HFFc6 (cell line): ENCODE measurements around the gene BHLHE41. TPM values are rescaled to one million over a fixed set of nuclear protein-coding genes. Genes with fewer than 3 reads are reported as not detected.

Source experiments
- DNase-seq: peaks from one replicate; pipeline ENCODE4 v3.0.0-alpha.2; 2018
- H3K27ac Mint-ChIP-seq: 2 replicates; pipeline ENCODE4 v1.8.0; 2020; ENCODE audit warnings: mild to moderate bottlenecking, mixed read lengths
- H3K27me3 Mint-ChIP-seq: 2 replicates; pipeline ENCODE4 v1.8.0; 2021; ENCODE audit warnings: mild to moderate bottlenecking, moderate library complexity, mixed read lengths; ENCODE audit not compliant: insufficient read depth
- H3K36me3 Mint-ChIP-seq: 2 replicates; pipeline ENCODE4 v1.8.0; 2021; ENCODE audit warnings: low read depth, mixed read lengths
- H3K4me1 Mint-ChIP-seq: 2 replicates; pipeline ENCODE4 v1.8.0; 2020; ENCODE audit warnings: low read depth, mixed read lengths
- H3K4me3 Mint-ChIP-seq: 2 replicates; pipeline ENCODE4 v1.8.0; 2020; ENCODE audit warnings: mild to moderate bottlenecking, moderate library complexity, mixed read lengths
- H3K9me3 Mint-ChIP-seq: 2 replicates; pipeline ENCODE4 v1.8.0; 2020; ENCODE audit warnings: mild to moderate bottlenecking, mixed read lengths
- total RNA-seq, 6 experiments: library from RNA; stranded (reverse); fragmentation: NEBNext Ultra II Directional; extraction: Animal tissue kit (Norgen Biotek cat#: 25700); gene quantifications; 2 replicates in 1 of 6; 3 replicates in 5 of 6; pipeline ENCODE4 v1.2.3, GENCODE V29; 2021
- TF ChIP-seq, protein P1 (sequence below): fragments of 200-600 bp; sonication (generic); IDR thresholded peaks from 2 replicates; pipeline ENCODE4 v1.5.0; 2021; ENCODE audit warnings: antibody characterized with exemption, mild to moderate bottlenecking

BHLHE41 gene
- total RNA-seq, 6 experiments from 2014 or later: 12.3 to 17.6 (median 13.8) TPM

DNA sequence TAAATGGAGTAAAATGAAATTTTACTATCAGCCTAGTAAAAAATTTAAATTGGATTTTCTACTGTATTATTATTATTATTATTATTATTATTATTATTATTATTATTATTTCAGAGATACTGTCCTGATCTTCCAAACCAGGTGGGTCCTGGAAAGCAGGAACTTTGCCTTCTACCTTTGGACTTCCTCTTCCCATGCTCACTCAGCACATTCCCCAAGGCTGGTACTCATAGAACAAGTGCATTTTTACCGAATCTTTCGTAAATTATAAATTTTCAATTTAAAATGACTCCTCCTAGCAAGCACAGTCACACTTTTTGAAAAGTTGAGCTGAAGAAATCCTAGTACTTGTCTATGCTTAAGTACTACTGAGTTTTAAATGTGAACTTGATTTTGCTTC, 29.7 kb downstream of the BHLHE41 start:
- no peak for DNase-seq
- no peaks in the 10 kb centered on the region for H3K36me3 Mint-ChIP-seq
- TF ChIP-seq, protein P1, sequence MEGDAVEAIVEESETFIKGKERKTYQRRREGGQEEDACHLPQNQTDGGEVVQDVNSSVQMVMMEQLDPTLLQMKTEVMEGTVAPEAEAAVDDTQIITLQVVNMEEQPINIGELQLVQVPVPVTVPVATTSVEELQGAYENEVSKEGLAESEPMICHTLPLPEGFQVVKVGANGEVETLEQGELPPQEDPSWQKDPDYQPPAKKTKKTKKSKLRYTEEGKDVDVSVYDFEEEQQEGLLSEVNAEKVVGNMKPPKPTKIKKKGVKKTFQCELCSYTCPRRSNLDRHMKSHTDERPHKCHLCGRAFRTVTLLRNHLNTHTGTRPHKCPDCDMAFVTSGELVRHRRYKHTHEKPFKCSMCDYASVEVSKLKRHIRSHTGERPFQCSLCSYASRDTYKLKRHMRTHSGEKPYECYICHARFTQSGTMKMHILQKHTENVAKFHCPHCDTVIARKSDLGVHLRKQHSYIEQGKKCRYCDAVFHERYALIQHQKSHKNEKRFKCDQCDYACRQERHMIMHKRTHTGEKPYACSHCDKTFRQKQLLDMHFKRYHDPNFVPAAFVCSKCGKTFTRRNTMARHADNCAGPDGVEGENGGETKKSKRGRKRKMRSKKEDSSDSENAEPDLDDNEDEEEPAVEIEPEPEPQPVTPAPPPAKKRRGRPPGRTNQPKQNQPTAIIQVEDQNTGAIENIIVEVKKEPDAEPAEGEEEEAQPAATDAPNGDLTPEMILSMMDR: no peak
- H3K4me1 Mint-ChIP-seq: peaks cover 36% of the 10 kb centered on the region
- H3K27ac Mint-ChIP-seq: no peak overlapping the region
- H3K4me3 Mint-ChIP-seq: no peak overlapping the region
- peaks cover 2% of the 10 kb centered on the region; the same call in 1 of the 2 replicates for H3K27me3 Mint-ChIP-seq
- H3K9me3 Mint-ChIP-seq: no peaks in the 10 kb centered on the region

DNA sequence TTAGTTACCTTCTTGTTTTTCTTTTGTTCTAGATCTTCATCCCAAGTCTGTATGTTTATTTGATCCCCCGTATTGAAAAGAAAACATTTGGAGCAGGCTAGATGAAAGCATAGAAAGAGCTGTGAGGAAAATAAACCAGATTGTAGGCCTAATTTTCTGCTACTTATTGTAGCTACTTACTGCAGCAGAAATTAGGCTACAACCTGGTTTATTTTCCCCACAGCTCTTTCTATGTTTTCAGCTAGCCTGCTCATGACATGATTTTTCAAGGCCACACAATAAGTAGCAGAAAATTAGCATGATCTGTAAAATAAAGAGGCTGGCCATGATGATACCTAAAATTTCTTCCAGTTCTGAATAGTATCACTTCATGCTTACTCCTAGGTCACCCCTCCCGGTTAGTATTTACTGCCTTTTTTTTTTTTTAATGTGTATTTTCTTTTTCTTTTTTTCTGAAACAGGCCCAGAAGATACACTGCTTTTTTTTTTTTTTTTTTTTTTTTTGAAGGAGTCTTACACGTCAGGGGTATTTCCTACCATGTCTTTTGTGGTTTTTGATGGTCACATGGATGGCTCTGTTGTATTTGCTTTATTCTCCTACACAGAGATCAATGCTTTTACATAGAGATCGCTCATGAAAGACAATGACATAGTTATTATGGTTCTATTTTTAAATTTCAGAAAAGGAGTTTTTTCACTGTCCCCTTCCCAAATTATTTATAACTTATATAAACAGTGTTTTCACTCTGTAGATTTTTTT, 32.3 kb downstream of the BHLHE41 start:
- Mint-ChIP-seq H3K4me3 (no peak overlapping the region), H3K9me3 (no peaks in the 10 kb centered on the region), H3K27me3 (peaks cover 2% of the 10 kb centered on the region; the same call in 1 of the 2 replicates), H3K4me1 (peaks cover 31% of the 10 kb centered on the region), H3K27ac (peak overlapping the region; percentile 45; the same call in 1 of the 2 replicates), H3K36me3 (no peaks in the 10 kb centered on the region)
- TF ChIP-seq, protein P1: no peak
- no peak for DNase-seq

DNA sequence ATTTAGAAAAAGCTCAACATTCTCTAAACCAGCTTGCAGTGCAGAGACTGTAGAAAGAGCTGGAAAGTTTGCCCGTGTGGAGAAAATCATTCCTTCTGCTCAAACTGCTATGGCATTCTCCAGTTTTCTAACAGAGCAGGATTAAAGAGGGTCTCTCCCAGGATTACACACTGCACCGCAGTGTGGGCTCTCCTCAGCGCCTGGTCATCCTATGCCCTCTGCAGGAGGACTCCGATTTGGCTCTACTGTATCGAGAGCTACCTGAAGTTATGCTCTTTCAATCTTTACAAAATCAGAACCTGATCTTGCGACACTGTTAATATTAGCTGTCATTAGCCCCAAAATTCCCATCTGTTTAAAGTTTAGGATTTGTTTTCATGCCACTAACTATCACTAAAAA, 33.0 kb downstream of the BHLHE41 start:
- Mint-ChIP-seq H3K27me3 (peaks cover 2% of the 10 kb centered on the region; the same call in 1 of the 2 replicates), H3K9me3 (no peaks in the 10 kb centered on the region), H3K27ac (no peak overlapping the region), H3K36me3 (no peaks in the 10 kb centered on the region), H3K4me3 (no peak overlapping the region), H3K4me1 (peaks cover 24% of the 10 kb centered on the region)
- DNase-seq: no peak
- TF ChIP-seq, protein P1: peak; percentile 23; the same call in 1 of the 2 replicates

DNA sequence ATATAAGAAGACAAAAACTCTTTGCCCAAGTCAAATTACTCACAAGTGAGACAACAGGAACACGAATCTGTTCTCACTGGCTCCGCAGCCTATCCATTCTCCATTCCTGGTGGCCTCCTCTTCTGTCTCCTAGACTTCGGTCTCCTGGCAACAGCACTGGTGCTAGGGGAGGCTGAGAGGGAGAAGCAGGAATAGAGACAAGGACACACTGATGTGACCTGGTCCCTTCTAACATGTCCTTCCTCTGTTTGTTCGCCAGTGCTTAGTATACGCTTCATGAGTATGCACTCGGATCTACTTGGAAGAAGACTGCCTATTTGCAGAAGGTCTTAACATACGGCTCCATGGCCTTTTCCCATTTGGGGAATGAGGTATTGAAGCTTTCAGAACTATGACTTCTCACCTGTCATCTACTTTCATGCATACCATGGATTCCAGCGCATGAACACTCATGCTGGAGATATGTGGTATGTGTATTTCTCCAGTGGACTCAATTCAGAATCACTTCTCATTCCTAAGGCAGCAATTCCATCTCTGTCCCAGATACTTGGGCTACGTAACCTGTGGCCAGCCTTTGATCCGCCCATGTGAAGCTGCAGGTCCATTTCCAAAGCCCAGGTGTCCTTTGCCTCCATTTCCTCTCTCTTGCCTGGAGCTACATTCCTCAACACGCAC, 33.9 kb downstream of the BHLHE41 start:
- H3K27me3 Mint-ChIP-seq: peaks cover 2% of the 10 kb centered on the region; the same call in 1 of the 2 replicates
- H3K36me3 Mint-ChIP-seq: no peaks in the 10 kb centered on the region
- H3K4me1 Mint-ChIP-seq: peaks cover 20% of the 10 kb centered on the region
- H3K27ac Mint-ChIP-seq: no peak overlapping the region
- no peak overlapping the region for H3K4me3 Mint-ChIP-seq
- H3K9me3 Mint-ChIP-seq: no peaks in the 10 kb centered on the region
- TF ChIP-seq, protein P1: no peak
- no peak for DNase-seq

DNA sequence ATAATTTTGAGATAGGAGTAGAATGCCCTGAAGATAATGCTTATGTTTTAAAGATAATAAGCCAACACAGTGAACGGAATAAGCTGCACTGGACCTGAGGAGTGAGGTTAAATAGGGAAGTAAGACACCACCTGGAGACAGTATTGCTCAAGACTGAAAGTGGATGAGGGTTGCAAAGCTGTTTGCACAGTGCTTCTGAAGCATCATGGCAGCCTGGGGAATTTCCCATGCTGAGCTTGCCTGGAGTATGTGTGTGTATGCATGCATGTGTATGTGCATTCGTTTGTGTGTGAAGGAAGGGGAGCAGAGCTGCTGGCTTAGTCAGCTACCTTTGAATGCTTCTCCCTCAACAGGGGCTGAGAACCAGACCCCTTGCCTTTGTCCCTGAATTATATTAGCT, 35.8 kb downstream of the BHLHE41 start:
- H3K36me3 Mint-ChIP-seq: 0 out of 2 replicates have a peak, but pooled peaks cover 6% of the 10 kb centered on the region
- H3K4me1 Mint-ChIP-seq: peaks cover 20% of the 10 kb centered on the region
- H3K4me3 Mint-ChIP-seq: no peak overlapping the region
- no peaks in the 10 kb centered on the region for H3K27me3 Mint-ChIP-seq
- TF ChIP-seq, protein P1: no peak
- H3K9me3 Mint-ChIP-seq: no peaks in the 10 kb centered on the region
- no peak for DNase-seq
- H3K27ac Mint-ChIP-seq: no peak overlapping the region
